GM19035 (cell line): Measurements from ENCODE around the gene DAB2IP.
"Not testable (repeated sequence)": the region's sequence is repeated elsewhere in the genome, so short reads cannot be mapped to it uniquely, and the experiment has no call there.

Source experiments
- ATAC-seq: cut with Tn5 transposase; IDR thresholded peaks from one replicate; pipeline ENCODE4 v1.9.1; 2021; ENCODE audit not compliant: unreplicated experiment

The DAB2IP gene

GRCh38 chr9:121643473-121643872 is 8.0 kb upstream of the DAB2IP start:
- ATAC-seq = no peak

GRCh38 chr9:121644040-121644439 is 7.4 kb upstream of the DAB2IP start:
- ATAC-seq = not testable (repeated sequence)

GRCh38 chr9:121645003-121645402 is 6.4 kb upstream of the DAB2IP start:
- ATAC-seq = no peak

- ATAC-seq = no peak
Observed at GRCh38 chr9:121645853-121646807, 5.3 kb upstream of the DAB2IP start.

- ATAC-seq = no peak
Observed at GRCh38 chr9:121646992-121647391, 4.4 kb upstream of the DAB2IP start.

- no peak for ATAC-seq
Observed at GRCh38 chr9:121648172-121648571, 3.3 kb upstream of the DAB2IP start.

GRCh38 chr9:121648799-121649198 is 2.6 kb upstream of the DAB2IP start:
- no peak for ATAC-seq

- ATAC-seq = no peak
Observed at GRCh38 chr9:121649476-121650216, 1.8 kb upstream of the DAB2IP start.

- no peak for ATAC-seq
Observed at GRCh38 chr9:121650217-121651007, 1.0 kb upstream of the DAB2IP start.

- no peak for ATAC-seq
Observed at GRCh38 chr9:121651008-121651294, 483 bp upstream of the DAB2IP start.

- no peak for ATAC-seq
Observed at GRCh38 chr9:121652021-121652837, 795 bp downstream of the DAB2IP start.

- ATAC-seq = no peak
Observed at GRCh38 chr9:121652838-121653231, 1.4 kb downstream of the DAB2IP start.

GRCh38 chr9:121654499-121655140 is 3.2 kb downstream of the DAB2IP start:
- no peak for ATAC-seq

GRCh38 chr9:121655231-121655755 is 3.9 kb downstream of the DAB2IP start:
- ATAC-seq = no peak

- no peak for ATAC-seq
Observed at GRCh38 chr9:121656941-121657470, 5.6 kb downstream of the DAB2IP start.

- ATAC-seq = no peak
Observed at GRCh38 chr9:121658166-121658565, 6.7 kb downstream of the DAB2IP start.

GRCh38 chr9:121658591-121658990 is 7.2 kb downstream of the DAB2IP start:
- ATAC-seq = no peak

- ATAC-seq = no peak
Observed at GRCh38 chr9:121660367-121660766, 8.9 kb downstream of the DAB2IP start.

GRCh38 chr9:121660876-121661275 is 9.4 kb downstream of the DAB2IP start:
- ATAC-seq = no peak

- no peak for ATAC-seq
Observed at GRCh38 chr9:121661328-121661727, 9.9 kb downstream of the DAB2IP start.
